OCI-LY7 (cell line): Measurements from ENCODE around the gene ARHGAP6.

Experiments used
- EZH2phosphoT487 ChIP-seq: fragments of 200-600 bp; sonication (generic); IDR thresholded peaks from 2 replicates; pipeline ENCODE4 v1.6.1; 2018; ENCODE audit warnings: low read depth, borderline replicate concordance, mild to moderate bottlenecking, mixed run types, antibody characterized with exemption, low read length, moderate library complexity, mixed read lengths
- TF ChIP-seq, protein P1 (sequence below): fragments of 200-600 bp; sonication (generic); conservative IDR thresholded peaks from 2 replicates; pipeline ENCODE4 v1.5.1; 2014; ENCODE audit warnings: mild to moderate bottlenecking, antibody characterized with exemption, low read length, moderate library complexity, mixed read lengths

DNA sequence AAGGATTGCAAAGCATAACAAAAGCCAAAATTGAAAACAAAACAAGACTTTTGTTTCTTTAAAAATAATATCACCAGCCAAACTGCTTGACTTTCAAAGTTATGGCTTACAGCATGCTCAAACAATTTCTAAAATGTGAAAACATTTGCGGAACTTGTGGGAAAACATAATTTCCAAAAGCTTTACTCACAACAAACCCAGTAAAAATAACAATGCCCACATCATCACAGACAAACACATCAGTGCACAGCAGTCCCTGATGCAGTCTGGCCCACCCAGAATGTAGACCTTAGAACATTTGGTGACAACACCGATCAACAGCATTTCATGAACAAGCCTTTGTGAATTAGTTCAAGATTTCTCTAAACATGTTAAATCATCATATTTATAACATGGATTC lies 98.9 kb downstream of the ARHGAP6 start:
- TF ChIP-seq, protein P1, sequence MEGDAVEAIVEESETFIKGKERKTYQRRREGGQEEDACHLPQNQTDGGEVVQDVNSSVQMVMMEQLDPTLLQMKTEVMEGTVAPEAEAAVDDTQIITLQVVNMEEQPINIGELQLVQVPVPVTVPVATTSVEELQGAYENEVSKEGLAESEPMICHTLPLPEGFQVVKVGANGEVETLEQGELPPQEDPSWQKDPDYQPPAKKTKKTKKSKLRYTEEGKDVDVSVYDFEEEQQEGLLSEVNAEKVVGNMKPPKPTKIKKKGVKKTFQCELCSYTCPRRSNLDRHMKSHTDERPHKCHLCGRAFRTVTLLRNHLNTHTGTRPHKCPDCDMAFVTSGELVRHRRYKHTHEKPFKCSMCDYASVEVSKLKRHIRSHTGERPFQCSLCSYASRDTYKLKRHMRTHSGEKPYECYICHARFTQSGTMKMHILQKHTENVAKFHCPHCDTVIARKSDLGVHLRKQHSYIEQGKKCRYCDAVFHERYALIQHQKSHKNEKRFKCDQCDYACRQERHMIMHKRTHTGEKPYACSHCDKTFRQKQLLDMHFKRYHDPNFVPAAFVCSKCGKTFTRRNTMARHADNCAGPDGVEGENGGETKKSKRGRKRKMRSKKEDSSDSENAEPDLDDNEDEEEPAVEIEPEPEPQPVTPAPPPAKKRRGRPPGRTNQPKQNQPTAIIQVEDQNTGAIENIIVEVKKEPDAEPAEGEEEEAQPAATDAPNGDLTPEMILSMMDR: no peak
- TF ChIP-seq EZH2phosphoT487: no peak
